H54 (cell line): ENCODE data around the gene NFS1.
"Not testable (repeated sequence)": the region's sequence is repeated elsewhere in the genome, so short reads cannot be mapped to it uniquely, and the experiment has no call there.

ENCODE experiments used
- DNase-seq: peaks from one replicate; pipeline ENCODE4 v3.0.0; 2011; ENCODE audit warnings: low spot score, mixed read lengths; ENCODE audit not compliant: insufficient read length
- FAIRE-seq: peaks from 3 replicates; lab custom pipeline; 2011; peaks lifted over from hg19 to GRCh38; lab: Jason Lieb, UNC
- POLR2A ChIP-seq: IDR thresholded peaks from 2 replicates; pipeline ENCODE4 v1.6.1; 2011; ENCODE audit warnings: low read depth, mild to moderate bottlenecking, low read length

The NFS1 gene

DNA sequence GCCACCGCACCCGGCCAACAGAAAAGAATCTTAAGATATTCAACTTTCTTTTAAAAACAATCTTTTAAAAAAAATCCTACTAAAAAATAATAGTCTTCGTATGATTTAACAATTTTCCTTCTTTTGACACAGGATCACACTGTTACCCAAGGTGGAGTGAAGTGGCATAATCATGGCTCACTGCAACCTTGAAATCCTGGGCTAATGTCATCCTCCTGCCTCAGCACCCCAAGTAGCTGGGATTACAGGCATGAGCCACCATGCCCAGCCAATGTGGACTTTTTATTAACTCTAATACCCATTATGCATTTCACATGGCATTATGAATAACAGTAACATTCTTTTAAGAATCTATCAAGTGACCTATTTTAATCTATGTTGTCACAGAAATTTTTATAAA lies 22.1 kb upstream of the NFS1 start:
- FAIRE-seq (no peak), DNase-seq (no peak)
- TF ChIP-seq POLR2A = no peak

GRCh38 chr20:35720165-35721123 lies 21.3 kb upstream of the NFS1 start:
- no peak for FAIRE-seq
- DNase-seq = no peak
- TF ChIP-seq POLR2A = no peak

DNA sequence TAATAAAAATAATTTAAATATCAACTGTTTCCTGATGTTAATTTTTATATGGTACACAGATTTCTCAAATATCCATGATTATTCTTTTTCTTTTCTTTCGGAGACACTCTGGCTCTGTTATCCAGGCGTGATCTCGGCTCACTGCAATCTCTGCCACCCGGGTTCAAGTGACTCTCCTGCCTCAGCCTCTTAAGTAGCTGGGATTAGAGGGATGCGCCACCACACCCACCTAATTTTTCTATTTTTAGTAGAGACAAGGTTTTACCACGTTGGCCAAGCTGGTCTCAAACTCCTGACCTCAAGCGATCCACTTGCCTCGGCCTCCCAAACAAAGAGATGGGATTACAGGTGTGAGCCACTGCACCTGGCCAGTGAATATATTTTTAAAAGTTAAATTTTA lies 20.6 kb upstream of the NFS1 start:
- no peak for TF ChIP-seq POLR2A
- FAIRE-seq (no peak), DNase-seq (no peak)

DNA sequence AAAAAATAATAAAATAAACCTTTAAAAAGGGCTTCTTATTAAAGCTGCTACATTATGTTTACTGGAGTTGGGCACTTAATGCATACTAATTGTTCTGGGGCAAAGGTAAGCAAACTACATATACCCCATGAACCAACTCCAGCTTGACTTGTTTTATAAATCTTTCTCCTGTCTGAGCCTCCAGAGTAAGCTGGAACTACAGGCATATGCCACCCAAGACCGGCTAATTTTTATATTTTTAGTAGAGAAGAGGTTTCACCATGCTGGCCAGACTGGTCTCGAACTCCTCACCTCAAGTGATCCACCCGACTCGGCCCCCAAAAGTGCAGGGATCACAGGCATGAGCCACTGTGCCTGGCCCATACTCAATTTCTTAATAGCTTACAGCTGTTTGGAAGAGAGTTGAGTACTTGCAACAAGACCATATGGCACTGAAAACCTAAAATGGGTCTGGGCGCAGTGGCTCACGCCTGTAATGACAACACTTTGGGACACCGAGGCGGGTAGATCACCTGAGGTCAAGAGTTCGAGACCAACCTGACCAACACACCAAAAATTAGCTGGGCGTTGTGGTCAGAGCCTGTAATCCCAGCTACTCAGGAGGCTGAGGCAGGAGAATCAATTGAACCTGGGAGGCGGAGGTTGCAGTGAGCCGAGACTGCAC lies 20.0 kb upstream of the NFS1 start:
- FAIRE-seq (no peak), DNase-seq (no peak)
- no peak for TF ChIP-seq POLR2A

GRCh38 chr20:35718321-35718720 lies 19.2 kb upstream of the NFS1 start:
- FAIRE-seq, DNase-seq: not testable (repeated sequence)

GRCh38 chr20:35716330-35716729 lies 17.2 kb upstream of the NFS1 start:
- DNase-seq (no peak), FAIRE-seq (no peak)
- no peak for TF ChIP-seq POLR2A

GRCh38 chr20:35715652-35716051 lies 16.5 kb upstream of the NFS1 start:
- DNase-seq = no peak
- FAIRE-seq = no peak

GRCh38 chr20:35714127-35714526 lies 15.0 kb upstream of the NFS1 start:
- DNase-seq = no peak
- no peak for FAIRE-seq
- TF ChIP-seq POLR2A = no peak

More at GRCh38 chr20:35715652-35716051, 16.5 kb upstream of the NFS1 start:
- TF ChIP-seq POLR2A = no peak

- not testable (repeated sequence) for DNase-seq, FAIRE-seq
These were observed 14.0 kb upstream of the NFS1 start for GRCh38 chr20:35713120-35713519.

DNA sequence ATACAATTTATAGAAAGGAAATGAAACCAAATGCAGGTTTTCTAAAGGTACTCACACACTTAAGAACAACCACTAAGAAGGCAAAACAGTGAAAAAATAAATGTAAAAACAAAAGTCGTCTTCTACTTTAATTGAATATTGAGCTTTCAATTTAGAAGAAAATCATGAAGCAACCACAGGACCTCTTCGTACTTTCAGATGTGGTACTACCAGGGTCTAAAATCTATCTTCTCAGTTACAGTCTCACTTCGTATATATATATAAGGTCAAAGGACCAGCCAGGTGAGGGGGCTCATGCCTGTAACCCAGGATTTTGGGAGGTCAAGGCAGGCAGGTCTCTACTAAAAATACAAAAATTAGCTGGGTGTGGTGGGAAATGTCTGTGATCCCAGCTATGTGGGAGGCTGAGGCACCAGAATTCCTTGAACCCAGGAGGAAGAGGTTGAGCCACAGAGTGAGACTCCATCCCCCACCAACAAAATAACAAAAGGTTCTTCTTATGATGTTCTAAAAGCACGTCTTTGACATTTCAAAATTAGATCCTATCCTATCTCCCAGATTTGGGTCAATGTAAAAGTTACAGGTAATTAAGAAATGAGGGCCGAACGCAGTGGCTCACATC lies 12.5 kb upstream of the NFS1 start:
- TF ChIP-seq POLR2A = no peak
- FAIRE-seq = no peak

GRCh38 chr20:35710884-35711587 lies 11.9 kb upstream of the NFS1 start:
- DNase-seq = no peak
- no peak for TF ChIP-seq POLR2A
- no peak for FAIRE-seq

More for the DNA sequence above, 12.5 kb upstream of the NFS1 start:
- DNase-seq = no peak

GRCh38 chr20:35710039-35710438 lies 10.9 kb upstream of the NFS1 start:
- no peak for TF ChIP-seq POLR2A
- no peak for FAIRE-seq
- no peak for DNase-seq

DNA sequence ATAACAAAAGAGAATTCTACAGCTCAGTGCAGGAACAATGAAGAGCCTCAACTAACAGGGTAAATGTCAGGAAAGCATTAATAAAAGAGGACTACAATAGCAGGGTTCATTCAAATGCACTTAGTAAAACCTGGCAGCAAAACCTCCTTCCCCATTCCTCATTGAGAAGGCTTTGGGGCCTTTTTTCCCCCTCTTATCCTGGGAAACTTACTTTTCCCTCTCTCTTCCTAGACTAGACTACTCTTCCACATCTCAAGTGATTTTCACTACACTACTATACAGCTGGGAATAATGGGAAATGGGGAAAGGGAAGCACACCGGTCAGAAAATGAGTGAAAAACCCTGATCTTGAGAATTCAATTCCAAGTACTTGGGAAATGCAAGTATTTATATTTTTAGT lies 10.1 kb upstream of the NFS1 start:
- no peak for FAIRE-seq
- no peak for TF ChIP-seq POLR2A
- DNase-seq = no peak
